SKM-1 treated with dmso at 0.1 percent for 144 hours (cell line): ENCODE measurements around the gene PSD4.

Experiments
- DNase-seq: peaks from one replicate; lab custom pipeline; 2025; ENCODE audit not compliant: unreplicated experiment; lab: John Stamatoyannopoulos, UW

PSD4 gene

DNA sequence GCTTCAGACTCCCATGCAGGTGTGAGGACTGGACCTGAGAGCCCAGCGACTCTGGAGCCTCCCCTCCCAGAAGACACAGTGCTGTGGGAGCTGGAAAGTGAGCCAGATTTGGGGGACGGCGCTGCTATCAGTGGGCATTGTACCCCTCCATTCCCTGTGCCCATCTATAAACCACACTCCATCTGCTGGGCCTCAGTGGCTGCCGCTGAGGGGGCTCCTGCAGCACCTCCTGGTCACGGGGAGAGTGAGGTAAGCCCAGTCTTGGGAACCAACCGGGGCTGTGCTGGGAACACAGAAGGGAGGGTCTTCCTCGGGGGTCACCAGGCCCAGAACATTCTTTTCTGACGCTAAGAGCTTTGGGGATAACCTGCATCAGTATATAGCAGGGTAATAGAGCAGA lies 9.5 kb downstream of the PSD4 start:
- DNase-seq = no peak

DNA sequence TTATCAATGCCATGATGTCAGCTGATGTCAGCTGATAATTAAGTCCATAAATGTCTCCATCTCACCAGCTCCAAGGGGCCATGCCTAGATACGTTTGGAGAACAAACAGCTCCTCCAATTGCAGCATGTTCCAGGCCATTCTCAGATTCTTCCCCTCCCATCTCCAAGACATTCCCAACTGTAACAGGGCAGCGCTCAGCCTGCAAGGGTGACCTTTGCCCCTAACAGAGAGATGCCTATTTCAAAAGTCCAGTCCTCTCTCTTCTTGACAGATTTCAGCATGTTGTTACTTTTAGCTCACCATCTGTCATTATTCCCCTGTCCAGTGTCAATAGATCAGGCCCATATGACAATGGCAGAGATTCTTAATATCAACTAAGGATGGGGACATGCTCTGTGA lies 9.9 kb downstream of the PSD4 start:
- DNase-seq = no peak

DNA sequence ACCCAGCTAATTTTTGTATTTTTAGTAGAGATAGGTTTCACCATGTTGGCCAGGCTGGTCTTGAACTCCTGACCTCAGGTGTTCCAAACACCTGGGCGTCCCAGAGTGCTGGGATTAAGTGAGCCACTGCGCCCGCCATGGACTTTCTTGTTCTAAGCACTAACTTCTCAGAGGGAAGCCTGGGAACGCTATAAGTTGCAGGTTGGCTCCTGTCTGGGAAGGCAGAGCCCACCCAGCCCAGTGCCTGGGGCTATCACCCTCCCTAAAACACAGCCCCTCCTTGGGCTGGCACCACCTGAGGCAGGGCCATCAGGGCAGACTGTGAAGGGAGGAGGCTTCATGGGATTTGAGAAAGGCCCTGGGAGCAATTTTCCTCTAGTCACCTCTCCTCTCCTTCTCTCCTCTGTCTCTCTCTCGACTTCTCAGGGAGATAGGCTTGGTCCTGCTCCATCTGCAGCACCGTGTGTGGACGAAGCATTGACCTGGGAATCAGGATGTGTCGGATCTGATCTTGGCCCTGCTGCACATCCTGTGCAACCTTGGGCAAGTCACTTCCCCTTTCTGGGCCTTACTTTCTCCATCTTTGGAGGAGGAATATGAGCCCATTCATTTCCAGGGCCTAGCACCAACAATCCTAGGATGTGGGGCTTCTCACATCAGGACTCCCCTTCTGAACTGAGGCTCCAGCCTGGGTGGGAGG lies 10.9 kb downstream of the PSD4 start:
- DNase-seq = no peak

DNA sequence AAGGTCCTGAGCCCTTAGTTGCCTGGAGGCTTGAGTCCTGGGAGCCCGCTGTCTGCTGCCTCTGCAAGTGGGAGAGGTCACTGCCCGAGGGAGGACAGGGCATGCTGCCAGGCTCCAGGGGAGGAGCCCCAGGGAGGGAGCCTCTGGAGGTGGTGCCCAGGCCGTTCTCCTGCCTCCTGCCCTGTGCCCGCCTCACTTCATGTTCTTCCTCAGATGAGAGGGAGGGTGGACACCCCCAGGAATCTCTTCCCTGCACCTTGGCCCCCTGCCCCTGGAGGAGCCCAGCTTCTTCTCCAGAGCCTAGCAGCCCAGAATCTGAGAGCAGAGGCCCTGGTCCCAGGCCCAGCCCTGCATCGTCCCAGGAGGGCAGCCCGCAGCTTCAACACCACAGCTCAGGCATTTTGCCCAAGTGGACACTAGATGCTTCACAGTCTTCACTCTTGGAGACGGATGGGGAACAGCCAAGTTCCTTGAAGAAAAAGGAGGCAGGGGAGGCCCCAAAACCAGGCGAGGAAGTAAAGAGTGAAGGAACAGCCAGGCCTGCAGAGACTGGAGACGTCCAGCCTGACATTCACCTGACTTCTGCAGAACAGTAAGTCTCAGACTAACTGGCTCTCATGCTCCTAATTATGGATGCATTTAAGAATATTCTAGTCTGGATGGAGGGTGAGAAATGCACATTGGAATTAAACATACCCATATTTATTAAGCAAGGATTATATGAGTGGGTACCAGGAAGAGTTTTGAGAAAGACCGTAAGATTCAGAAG lies 12.1 kb downstream of the PSD4 start:
- DNase-seq = no peak

DNA sequence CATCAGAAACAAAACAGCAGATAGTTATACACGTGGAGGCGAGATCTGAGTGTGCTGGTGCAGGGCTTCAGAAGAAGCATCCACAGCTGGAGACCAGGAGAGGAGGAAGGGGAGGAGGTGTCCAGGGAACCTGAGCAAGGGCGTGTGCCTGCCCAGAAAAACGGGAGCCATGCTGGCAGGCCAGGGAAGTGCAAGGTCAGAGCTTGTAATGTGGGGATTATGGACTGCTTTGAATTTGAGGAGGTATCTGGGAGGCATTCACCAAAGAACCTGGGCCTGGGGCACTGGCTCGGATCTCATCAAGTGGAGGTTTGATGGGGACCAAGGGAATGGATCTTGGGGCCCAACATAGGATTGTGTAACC lies 12.6 kb downstream of the PSD4 start:
- no peak for DNase-seq

DNA sequence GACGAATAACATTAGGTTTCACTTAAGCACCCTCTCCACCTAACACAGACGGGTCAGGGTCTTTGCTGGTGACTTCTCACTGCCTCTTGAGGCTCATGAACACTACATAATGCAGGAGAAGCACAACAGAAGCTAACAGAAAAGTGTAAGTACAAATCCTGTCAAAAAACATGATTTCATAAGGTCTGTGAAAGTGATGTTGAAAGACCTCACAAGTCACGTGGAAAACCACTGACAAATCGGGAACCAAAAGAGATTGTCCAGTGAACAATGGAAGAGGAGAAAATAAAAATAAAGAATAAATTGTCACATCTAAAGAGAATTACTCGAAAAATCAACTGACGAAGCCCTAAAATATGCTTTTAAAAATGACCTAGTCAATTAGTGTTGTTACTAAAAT lies 14.0 kb downstream of the PSD4 start:
- peak; percentile 34 for DNase-seq

DNA sequence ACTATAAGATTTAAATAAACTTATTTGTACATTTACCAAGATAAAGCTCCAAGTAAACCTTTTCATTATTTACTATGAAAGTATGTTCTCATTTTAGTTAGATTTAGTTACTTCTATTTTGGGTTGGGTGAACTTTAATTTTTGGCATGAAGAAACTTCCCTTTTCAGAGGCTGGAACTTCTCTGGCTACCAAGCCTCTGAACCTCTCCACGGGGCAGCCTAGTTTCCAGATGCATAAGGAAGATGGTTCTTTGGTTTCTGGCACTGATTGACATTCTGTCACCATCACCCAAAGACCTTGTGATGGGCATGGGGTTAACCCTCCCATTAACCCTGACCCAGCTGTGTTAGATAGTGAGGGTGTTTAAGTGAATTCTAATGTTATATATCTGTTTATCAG lies 17.1 kb downstream of the PSD4 start:
- no peak for DNase-seq

DNA sequence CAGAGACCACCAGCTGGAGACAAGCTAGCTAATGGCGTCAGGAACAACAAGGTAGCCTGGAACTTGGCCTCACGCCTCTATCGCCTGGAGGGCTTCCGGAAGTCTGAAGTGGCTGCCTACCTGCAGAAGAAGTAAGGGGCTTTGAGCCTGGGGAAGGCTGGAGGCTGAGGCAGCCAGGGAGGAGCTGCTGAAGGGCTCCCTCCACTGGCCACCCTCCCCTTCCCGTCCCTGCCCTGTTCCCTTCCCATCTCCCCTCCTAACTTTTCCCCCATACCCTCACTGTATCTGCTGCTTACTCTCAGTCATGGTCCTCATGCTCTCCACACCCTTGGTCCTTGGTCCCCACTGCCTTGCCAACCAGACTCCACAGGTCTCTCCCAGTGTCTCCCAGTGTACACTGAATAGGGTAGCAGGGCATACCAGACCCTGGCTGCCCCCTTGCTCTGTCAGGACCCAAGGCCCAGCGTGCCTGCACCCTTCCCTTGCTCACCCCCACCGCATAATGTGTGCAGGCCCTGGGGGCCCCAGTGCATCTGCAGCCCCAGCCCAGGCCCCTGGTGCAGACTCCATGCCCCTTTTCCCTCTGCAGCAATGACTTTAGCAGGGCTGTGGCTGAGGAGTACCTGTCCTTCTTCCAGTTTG lies 18.8 kb downstream of the PSD4 start:
- DNase-seq = no peak

DNA sequence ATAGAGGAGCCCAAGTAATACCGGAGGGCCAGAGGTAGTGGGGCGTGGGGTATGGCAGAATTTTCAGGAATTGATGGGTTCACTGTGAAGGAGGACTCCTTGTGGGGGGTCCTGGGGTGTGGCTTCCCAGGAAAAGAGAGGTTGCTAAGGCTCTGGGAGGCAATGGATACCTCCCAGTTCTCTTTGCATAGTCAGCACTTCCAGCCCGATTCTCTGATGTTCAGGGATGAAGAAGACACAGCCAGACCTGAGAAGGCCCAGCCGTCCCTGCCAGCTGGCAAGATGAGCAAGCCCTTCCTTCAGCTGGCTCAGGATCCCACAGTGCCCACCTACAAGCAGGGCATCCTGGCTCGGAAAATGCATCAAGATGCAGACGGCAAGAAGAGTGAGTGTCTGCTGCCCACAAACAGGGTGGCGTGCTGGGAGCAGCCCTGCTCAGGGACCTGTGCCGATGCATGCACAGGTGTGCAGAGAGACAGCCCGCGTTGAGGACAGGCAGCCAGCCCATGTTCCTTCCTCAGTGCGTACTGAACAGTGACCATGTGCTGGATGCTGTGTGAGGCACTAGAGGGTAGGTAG lies 22.2 kb downstream of the PSD4 start:
- no peak for DNase-seq

DNA sequence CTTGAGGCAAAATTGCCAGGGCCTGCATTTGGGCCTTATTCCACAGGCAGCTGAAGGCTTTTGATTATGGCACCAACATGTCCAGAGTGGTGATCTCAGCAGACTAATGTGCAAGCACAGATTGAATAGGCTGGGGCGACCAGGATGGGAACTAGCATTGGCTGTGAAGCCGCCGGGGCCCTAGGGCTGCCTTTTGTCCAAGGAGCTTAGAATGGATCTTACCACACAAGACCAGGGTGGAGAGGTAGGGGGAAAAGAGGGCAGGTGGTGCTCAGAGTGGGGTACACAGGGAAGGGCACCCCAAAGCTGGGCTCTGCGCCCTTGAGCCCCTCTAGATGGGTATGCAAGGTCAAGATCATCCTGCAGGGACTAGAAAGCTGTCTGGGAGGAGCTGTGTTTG lies 23.1 kb downstream of the PSD4 start:
- no peak for DNase-seq

DNA sequence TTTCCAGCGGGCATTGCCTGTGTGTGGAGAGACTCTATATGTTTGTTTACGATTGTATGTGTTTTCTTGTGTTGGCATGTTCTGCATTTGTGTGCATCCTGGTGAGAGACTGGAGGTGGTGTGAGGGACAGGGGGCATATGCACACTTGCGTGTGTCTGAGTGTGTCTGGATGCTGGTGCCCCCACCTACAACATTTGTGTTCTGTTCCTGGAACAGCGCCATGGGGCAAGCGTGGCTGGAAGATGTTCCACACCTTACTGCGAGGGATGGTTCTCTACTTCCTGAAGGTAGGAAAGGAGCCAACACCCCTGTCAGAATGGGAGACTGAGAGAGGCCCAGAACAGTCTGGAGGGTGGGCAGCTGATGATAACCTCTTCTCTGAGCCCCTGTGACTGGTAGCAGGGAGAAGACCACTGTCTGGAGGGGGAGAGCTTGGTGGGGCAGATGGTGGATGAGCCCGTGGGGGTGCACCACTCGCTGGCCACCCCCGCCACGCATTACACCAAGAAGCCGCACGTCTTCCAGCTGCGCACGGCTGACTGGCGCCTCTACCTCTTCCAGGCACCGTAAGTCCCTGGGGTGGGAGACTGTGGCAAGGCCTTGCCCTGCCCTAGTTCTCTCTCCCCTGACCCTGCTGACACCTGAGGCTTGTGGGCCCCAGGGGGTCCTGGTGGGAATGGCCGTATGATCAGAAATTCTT lies 23.7 kb downstream of the PSD4 start:
- DNase-seq = no peak

DNA sequence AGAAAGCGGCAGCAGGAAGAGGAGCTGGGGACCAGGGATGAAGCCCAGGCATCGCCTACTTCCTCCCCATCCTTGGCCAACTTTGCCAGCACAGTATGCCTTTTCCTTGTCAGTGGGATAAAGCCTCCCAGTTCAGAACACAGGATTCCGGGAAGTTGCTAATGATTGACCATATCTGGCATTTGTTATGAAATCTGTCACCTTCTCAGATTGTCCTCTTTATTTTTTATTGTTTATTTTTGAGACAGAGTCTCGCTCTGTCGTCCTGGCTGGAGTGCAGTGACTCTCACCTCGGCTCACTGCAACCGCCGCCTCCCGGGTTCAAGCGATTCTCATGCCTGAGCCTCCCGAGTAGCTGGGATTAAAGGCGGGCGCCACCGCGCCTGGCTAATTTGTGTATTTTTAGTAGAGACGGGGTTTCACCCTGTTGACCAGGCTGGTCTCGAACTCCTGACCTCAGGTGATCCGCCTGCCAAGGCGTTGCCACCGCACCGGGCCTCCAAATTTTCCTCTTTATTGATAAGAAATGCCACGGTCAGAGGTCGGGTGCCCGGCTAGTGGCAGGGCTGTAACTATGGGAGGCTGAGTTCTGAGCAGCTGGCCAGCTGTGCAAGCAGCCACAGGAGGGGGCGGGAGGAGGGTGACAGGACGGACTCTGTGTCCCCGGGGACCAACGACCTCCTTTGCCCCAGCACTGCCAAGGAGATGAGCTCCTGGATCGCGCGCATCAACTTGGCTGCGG lies 24.4 kb downstream of the PSD4 start:
- no peak for DNase-seq

DNA sequence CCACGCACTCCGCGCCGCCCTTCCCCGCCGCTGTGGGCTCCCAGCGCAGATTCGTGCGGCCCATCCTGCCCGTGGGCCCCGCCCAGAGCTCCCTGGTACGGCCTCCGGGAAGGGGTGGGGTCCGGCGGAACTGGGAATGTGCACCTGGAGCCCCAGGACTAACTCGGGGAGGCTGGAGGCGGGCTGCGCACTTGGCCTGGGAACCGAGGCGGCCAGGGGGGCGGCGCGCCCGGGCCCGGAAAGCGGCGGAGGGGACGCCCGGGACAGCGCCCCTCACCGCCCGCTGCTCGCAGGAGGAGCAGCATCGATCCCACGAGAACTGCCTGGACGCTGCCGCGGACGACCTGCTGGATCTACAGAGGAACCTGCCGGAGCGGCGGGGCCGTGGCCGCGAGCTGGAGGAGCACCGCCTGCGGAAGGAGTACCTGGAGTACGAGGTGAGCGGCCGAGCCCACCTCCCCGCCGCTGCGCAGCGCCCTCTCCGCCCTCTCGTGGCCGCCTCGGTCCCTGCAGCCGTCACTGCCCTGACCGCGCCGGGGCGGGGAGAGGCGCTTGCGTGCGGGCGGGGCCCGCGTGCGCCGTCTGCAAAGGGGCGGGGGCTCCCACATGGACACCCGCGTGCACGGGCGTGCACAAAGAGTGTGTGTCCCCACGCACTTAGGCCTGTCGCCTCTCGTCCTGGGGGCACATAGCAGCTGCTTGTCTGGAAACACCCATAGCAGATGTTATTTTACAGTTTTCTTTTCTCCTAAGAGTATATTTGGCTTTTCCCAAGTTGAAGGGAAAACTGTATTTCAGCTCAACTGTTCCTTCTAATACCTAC lies 25.2 kb downstream of the PSD4 start:
- no peak for DNase-seq

DNA sequence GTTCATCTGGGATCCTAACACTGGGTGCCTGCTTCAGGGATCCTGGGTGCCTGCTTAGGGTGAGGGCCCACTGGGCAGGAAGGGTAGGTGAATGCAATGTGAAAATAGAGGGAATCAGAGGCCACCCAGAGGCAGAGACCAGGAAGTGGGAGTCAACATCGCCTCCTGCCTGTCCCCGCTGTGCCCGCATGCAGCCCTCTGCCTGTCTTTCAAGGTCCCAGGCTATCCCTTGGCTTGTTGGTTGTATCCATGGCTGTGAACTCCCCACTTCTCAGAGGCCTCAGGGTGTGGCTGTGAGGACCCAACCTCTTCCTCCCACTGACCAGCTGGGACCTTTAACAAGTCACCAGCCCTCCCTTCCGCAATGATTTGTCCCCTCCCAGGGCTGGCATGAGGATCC lies 26.5 kb downstream of the PSD4 start:
- DNase-seq = no peak

DNA sequence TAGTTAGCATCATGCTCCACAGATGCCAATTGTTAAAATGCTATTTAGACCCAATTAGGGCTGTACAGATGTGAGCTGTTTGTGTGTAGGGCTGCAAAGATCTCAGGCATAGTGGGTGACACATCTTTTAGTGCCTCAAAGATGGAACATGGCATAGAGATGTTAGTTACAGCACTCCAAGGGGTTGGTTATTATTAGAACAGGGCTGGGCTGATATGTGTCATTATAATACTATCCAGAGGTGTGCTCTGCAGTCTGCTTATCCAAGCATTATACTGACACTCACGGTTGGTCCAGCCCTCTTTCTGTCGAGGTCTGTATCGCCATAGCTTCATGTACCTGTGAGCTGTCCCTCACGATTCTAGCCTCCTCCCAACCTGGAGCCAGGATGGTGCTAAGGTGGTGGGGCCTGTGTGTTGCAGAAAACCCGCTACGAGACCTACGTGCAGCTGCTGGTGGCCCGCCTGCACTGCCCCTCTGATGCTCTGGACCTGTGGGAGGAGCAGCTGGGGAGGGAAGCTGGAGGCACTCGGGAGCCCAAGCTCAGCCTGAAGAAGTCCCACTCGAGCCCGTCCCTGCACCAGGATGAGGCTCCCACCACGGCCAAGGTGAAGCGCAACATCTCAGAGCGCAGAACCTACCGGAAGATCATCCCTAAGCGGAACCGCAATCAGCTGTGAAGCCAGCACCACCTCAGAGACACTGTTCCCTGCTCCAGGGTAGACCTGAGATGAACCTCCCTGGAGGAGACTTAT lies 27.1 kb downstream of the PSD4 start:
- DNase-seq = no peak

DNA sequence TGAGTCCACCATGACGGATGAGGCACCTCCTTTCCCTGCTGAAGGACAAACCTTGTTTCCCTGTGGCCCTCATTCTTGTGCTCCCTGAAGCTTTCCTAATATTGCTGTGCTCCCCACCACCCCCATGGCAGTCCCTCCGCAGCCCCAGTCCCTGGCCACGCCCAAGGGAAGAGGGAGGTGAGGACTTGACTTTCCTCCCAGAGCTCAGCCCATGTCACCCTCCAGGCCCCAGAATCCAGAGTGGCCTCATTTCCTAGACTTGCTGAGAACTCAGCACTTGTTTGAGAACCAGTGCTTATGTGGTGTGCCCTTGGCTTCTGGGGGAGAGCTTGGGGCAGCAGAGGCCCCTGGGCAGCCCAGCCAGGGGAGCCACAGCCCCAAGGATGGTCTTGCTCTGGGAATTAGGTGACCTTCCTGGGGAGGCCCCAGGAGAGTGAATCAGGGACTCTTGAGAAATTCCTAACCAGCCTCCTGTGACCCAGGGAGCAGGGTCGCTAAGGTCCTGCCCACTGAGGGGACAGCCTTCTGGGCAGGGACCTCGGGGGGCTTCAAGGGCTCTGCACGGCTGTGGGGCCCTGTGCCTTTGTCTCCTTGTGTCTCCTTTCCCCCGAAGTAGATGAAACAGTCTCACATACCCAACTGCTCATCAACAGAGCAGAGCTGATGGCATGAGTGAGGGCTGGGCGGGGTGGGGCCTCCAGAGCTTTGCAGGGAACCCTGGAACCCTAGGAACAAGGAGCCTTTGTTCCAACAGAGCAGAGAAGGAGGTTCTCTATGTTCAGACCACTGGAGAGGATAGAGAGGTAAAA lies 27.9 kb downstream of the PSD4 start:
- no peak for DNase-seq

DNA sequence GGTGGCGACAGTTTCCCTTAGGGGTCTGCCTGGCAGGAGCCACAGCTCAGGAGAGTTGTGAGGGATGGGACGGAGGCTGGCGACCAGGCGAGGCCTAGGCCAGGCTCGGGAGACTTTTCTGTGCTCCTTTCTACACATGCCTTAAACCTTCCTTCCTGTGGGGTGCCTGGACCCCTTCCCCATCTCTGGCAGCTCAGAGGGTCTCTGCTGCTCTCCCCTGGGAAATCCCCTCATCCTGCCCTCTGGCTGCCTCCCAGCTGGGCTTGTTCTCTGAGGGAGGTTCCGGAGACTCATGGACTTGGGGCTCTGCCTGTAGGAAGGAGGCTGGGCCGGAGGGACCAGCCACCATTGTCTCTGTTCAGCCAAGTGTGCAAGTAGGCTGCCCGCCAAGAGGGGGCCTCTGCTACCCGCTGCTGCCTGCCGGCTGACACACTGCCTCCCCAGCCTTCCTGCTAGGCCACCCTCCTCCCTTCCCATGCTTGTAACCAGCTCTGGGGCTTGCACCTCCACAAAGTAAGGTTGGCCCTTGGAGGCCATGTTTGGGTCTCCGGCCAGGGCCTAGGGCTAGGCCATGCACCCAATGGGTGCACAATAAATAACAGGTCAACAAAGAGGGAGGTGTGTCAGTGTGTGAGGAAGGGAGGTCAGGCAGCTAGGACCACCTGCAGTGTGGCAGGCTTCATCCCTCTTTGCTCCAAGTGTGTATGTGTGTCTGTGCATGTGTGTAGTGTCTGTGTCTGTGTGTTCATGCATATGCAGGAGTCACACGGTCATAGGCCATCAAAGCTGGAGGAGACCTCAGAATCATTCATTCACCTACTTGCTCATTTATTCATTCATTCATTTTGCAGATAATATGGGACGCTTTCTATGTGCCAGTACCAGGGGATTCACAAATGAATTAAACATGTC lies 28.8 kb downstream of the PSD4 start:
- no peak for DNase-seq
